ENCODE measurements around the gene ANKRD12.

DNA sequence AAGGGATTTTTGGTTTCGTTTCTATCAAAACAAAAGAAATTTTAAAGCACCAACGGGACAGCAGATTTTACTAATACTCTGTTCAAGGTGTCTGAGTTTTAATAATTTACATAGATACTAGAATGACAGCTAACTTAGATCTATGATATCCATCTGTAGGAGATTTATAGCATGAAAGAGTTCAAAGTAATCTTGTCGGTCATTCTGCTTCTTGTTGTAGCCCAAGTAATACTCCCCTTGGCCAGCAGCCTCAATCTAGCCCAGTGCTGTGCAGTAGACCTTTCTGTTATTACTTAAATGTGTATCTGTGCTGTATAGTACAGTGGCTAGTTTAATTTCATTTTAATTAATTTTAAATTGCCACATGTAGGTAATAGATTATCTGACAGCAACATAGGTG lies 44.7 kb downstream of the ANKRD12 start:
- TF ChIP-seq CTCF (IDR thresholded peaks at IDR 0.05 in 2 of 3, conservative IDR thresholded peaks at IDR 0.05 in 1 of 3; ENCODE audit: borderline replicate concordance in 1 of 3, insufficient read depth in 1 of 3, low read depth in 2 of 3, low read length in 2 of 3) (no peak), EZH2 (IDR thresholded peaks at IDR 0.05) (no peak), ZNF274 (IDR thresholded peaks at IDR 0.05; ENCODE audit: low read depth, low read length) (no peak)
